Stimulated activated CD4-positive, alpha-beta T cell treated with anti-CD3 and anti-CD28 coated beads, Interleukin-4, amount 100 ng/mL, for 24 hours (primary cell): ENCODE measurements around the gene HNRNPLL.
"Not testable (repeated sequence)": the region's sequence is repeated elsewhere in the genome, so short reads cannot be mapped to it uniquely, and the experiment has no call there.

ENCODE experiments used
- DNase-seq: peaks from one replicate; pipeline ENCODE4 v3.0.0-alpha.2; 2020

HNRNPLL gene

DNA sequence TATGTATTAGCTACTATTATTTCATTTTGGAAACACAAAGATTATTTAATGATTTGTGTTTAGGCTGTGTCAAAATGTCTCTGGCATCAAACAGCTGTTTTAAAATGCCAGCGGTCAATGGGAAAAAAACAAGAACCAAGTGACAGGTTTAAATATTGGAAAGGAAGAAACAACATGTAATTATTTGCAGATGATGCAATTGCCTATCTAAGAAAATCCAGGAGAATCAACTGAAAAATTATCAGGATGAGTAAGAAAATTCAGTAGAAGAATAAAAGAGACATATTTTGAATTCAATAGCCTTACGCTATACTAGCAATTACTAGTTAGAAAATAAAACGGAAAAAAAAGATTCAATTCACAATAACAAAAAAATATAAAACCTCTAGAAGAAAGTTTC, 51.6 kb downstream of the HNRNPLL start:
- DNase-seq: no peak

DNA sequence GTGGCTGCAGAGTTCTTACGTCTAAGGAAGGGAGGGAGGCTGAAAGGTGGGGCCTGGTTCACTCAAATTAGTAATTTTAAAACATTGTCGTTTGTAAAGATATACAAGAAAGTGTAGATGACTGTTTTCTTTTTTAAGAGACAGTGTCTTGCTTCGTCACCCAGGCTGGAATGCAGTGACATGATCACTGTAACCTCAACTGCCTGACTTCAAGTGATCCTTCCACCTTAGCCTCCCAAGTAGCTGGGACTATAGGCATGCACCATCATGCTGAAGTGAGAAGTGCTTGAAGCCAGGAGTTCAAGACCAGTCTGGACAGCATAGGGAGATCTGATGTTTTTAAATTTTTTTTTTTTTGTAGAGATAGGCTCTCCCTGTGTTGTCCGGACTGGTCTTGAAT, 52.9 kb downstream of the HNRNPLL start:
- DNase-seq: no peak

DNA sequence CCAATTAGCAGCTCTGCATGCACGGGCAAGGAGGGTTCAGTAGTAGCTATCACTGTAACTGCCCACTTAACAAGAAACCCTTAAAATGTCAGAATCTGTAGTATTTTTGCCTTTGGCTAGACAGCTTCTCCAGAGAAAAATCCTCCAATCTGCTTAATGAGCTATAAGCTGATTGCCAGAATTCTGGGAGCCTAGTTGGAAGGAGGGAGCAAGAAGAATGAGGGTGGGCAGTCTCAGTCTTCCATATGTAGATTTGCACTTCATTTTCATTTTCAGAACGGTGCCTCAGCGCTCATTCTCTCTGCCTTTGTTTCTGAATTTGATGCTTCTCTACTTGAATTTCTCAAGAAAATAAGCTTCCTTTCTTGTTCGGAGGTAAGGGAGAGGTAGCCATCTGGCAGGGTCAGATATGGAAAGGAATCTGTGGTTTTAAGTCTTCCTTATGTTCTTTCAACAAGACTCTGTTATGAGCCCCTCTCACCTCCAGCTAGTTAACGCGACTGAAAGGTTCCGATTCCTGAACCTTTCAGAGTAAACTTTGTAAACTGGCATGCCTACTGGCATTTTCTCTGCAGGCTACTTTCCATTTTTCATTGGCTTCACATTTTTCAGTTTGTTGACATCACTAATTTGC, 53.5 kb downstream of the HNRNPLL start:
- no peak for DNase-seq

DNA sequence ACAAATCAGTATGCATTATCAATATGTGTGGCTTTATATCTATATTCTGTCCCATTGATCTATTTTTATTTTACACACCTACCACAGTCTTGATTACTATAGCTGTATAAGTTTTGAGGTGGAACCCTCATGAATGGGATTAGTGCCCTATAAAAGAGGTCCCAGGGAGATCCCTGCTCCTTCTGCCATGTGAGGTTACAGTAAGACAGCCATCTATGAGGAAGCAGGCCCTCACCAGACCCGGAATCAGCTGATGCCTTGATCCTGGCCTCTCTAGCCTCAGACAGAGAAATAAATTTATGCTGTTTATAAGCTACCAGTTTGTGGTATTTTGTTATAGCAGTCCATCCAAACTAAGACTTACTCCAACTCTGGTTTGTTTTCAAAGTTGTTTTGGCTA, 54.9 kb downstream of the HNRNPLL start:
- no peak for DNase-seq

DNA sequence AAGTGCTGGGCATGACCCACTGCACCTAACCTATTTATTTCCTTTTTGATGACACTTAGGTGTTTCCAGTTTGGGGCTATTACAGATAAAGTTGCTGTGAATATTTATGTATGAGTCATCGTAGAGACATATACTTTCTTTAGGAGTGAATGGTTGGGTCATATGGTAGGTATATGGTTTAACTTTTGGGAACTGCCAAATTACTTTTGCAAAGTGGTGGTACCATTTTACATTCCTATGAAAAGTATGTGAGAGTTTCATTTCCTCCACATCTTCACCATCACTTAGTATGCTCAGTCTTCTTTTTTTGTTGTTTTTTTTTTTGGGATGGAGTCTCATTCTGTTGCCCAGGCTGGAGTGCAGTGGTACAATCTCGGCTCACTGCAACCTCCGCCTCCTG, 56.1 kb downstream of the HNRNPLL start:
- DNase-seq: no peak

DNA sequence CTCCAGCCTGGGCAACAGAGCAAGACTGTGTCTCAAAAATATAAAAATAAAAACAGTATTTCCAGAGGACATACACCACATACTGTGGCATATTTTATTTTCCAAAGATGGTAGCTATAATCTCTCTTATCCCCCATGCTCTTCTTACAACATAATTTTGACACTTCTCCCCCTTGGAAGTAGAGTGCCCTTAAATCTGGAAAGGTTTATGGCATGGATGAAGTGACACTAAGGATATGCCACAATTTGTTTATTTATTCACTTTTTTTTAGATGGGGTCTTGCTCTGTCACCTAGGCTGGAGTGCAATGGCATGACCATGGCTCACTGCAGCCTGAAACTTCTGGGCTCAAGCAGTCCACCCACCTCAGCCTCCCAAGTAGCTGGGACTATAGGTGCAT, 56.7 kb downstream of the HNRNPLL start:
- no peak for DNase-seq

GRCh38 chr2:38542248-38542631, 60.5 kb downstream of the HNRNPLL start:
- not testable (repeated sequence) for DNase-seq

DNA sequence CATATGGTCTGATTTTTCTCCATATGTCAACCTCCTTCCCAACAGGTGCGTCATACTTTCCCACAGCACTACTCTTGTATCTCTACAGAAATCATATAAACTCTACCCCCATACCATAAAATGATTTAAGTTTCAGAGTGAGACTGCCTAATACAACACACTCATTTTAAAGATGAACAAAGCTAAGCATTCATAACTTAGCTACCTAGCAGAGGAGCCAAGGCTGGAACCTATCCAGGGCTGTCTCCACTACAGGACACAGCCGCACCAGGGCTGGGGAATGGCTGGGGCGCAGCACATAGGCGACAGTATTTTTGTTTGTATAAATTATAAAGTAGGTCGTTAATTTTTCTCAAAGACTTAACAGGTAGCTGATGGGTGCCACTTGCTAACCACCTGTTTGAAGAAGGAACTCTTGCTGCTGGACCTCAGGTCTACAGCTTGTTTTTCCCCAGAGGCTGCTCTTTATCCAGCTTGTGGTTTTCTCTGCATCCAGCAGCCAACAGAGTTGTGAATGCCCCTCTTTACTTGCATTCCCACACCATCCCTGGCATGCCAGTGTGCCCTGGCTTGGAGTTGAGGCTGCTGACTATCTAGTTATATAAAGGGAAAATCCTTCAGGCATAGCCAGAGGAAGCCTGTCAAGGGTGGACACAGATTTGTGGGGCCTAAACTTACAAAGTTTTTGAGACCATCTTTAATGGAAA, 62.0 kb downstream of the HNRNPLL start:
- no peak for DNase-seq

DNA sequence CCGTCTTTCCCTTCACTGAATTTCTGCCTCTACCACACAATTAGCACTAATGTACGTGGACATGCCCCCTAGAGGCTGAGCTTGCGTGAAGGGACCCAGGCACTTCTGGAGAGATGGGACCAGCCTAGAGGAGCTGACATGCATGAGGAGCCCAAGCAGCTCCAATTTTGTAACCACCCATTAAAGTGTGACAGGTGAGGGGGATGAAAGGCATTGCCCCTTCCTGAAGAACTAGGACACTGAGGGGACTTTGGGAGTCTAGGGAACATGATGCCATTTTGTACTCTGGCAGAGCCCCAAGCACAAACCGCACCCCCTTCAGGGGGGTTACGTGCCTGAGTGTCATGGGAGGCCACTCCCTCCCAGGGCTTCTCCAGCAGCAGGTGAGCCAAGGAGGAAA, 63.6 kb downstream of the HNRNPLL start:
- no peak for DNase-seq

DNA sequence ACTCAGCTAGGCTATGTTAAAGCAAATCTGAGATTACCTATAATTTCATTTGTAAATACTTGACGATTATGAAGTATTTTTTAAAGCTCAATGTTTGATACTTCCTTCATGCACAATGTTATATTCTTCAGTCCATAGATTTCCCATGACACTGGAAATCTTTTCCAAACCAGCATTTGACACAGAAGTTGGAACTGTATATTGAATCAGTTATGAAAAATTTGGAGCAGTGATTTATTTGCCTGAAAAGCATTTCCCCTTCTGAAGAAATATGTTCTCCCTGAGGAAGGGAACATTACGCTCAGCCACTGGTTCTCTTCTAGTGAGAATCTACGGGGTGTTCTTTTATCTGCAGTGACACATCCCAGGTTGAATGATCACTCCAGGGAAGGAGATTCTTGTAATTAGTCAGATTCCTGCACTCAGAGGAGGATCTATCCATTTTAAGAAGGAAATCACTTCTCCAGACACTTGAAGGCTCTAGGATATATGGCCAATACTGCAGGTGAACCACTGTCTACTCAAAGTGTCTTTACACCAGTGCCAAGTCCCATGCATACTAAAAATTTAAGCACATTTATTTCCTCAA, 64.7 kb downstream of the HNRNPLL start:
- no peak for DNase-seq

GRCh38 chr2:38537296-38537695, 65.4 kb downstream of the HNRNPLL start:
- not testable (repeated sequence) for DNase-seq

GRCh38 chr2:38535744-38536506, 66.8 kb downstream of the HNRNPLL start:
- peak; percentile 81 for DNase-seq

GRCh38 chr2:38535404-38535743, 67.4 kb downstream of the HNRNPLL start:
- no peak for DNase-seq

- DNase-seq: no peak
Measured at GRCh38 chr2:38534746-38535403, 67.9 kb downstream of the HNRNPLL start.

DNA sequence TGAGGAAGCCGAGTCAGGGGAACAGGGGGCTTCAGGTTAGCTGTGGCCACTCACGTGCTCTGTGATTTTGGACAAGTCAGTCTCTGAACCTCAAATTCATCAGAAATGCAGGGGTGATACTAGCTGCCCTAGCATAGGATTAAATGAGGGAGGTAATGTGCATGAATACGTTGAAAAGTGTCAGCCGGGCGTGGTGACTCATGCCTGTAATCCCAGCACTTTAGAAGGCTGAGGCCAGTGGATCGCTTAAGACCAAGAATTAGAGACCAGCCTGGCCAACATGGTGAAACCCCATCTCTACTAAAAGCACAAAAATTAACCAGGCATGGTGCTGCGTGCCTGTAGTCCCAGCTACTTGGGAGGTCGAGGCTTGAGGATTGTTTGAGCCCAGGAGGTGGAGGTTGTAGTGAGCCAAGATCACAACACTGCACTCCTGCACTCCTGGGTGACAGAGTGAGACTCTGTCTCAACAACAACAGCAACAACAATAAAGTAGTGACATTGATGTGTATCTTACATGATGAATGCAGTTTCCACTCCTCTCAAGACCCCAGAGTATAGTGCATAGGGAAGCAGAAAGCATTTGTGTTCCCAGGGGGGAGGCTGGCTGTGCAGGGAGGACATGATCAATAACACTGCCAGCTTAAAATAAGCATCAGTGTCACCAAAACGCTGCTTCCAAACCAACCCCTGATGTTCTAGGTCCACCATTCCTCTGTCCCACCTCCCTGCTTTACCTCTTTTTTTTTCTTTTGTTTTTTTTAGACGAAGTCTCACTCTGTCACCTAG, 68.8 kb downstream of the HNRNPLL start:
- DNase-seq: no peak

- DNase-seq: no peak
Measured at GRCh38 chr2:38533180-38533579, 69.5 kb downstream of the HNRNPLL start.

DNA sequence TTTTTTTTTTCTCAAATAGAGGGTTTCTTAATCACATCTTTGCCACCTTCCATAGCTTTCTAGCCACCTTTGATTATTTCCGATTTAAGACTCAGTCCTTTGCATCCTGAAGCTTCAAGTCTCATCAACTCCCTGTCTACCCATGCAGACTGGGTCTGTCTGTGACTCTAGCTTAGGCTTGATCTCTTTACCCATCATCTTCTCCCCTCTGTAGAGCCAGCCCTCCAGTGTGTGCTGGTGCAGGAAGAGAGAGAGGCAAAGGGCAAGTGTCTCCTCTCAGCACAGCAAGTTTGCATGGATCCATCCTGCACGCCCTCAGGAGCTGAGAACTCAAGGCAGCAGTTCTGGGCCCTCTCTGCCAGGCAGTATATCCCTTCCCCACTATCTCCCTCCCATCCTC, 70.4 kb downstream of the HNRNPLL start:
- no peak for DNase-seq

DNA sequence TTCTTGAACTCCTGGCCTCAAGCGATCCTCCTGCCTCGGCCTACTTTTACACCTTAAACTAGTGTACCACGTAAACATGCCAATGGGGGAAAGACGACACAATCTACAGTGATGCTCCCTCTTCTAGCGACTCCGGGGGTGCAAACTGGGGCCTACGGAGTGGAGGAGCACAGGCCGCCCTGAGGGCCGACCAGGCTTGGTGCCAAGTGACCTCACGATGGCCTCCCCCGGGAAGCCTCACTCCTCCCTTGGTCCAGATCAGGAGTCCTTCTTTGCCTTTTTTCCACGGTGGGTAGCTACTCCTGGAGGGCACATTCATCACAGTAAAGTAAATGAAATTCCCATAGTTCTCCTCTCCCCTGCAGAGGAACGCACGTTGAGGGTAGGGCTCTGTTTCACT, 73.5 kb downstream of the HNRNPLL start:
- DNase-seq: no peak

GRCh38 chr2:38528534-38528933, 74.2 kb downstream of the HNRNPLL start:
- no peak for DNase-seq

DNA sequence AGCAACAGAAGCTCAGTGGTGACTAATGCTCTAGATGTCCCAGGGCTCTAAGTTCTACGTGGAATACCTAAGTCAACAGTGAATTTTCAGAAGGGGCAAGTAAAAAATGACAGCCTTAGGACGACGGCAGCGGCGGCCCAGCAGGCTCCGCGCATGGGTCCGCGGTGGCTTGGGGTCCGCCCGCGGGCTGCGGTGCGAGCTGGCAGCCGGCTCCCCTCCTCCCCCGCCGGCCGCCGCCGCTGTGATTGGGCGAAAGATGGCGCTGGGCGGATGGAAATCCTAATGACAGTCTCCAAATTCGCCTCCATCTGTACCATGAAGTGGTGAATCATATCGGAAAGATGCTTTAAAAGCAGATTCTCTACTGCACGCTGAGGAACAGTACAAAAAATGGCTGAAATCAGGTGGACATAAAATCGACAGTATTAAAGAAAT, 74.7 kb downstream of the HNRNPLL start:
- peak; percentile 51 for DNase-seq

GRCh38 chr2:38527338-38528007, 75.3 kb downstream of the HNRNPLL start:
- no peak for DNase-seq

DNA sequence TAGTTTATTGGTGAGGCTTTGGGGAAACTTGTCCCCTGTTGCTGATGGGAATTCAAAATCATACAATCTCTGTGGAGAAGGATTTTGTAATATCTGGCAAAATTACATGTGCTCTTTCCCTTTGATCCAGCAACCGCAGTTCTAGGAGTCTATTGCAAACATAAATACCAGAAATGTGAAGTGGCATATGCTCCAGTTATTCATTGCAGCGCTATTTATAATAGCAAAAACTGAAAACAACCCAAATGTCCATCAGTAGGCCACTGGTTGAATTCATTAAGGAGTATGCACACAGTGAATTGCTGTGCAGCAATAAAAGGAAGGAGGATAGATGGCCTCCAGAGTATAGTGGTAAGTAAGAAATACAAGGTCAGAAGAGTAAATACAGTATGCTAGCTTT, 76.5 kb downstream of the HNRNPLL start:
- no peak for DNase-seq
